A673 (cell line): Measurements from ENCODE around the gene SPDYE4. TPM values are rescaled to one million over a fixed set of nuclear protein-coding genes. Genes with fewer than 3 reads are reported as not detected.

Source experiments
- BruUV-seq: library from RNA; stranded (reverse); fragments of 400-500 nt; replicated peaks from 2 replicates; lab custom pipeline; 2021; lab: Mats Ljungman, UMichigan
- CTCF ChIA-PET: fragments of 300-600 bp; sonication (Branson Sonifier 250); formaldehyde crosslinking; loops from one replicate; lab custom pipeline; 2022; ENCODE audit warnings: antibody characterized with exemption; lab: Charles Lee
- POLR2A ChIA-PET: fragments of 300-600 bp; sonication (Branson Sonifier 250); formaldehyde crosslinking; loops from one replicate; lab custom pipeline; 2022; ENCODE audit warnings: antibody characterized with exemption; ENCODE audit not compliant: low non-redundant PET; lab: Charles Lee
- DNase-seq: peaks from one replicate; pipeline ENCODE4 v3.0.0-alpha.2; 2015; ENCODE audit warnings: low spot score
- H3K27ac ChIP-seq: fragments of 200-600 bp; sonication (generic); 2 replicates; pipeline ENCODE4 v1.5.1; 2016; ENCODE audit warnings: mixed run types, low read depth, mild to moderate bottlenecking, mixed read lengths, antibody characterized with exemption, low read length; ENCODE audit not compliant: poor library complexity, severe bottlenecking
- H3K27me3 ChIP-seq: fragments of 200-600 bp; sonication (generic); replicated peaks from 2 replicates; pipeline ENCODE4 v1.6.1; 2017; ENCODE audit warnings: mixed run types, low read depth, mild to moderate bottlenecking, mixed read lengths, antibody characterized with exemption, low read length; ENCODE audit not compliant: insufficient read depth, poor library complexity
- H3K36me3 ChIP-seq: fragments of 200-600 bp; sonication (generic); 2 replicates; pipeline ENCODE4 v1.6.1; 2016; ENCODE audit warnings: mixed run types, mild to moderate bottlenecking, mixed read lengths, antibody characterized with exemption, low read length; ENCODE audit not compliant: insufficient read depth, poor library complexity, severe bottlenecking
- H3K4me1 ChIP-seq: fragments of 200-600 bp; sonication (generic); 2 replicates; pipeline ENCODE4 v1.6.1; 2017; ENCODE audit warnings: mixed run types, mild to moderate bottlenecking, mixed read lengths, antibody characterized with exemption, low read length; ENCODE audit not compliant: insufficient read depth, poor library complexity, severe bottlenecking
- H3K4me3 ChIP-seq: fragments of 200-600 bp; sonication (generic); 2 replicates; pipeline ENCODE4 v1.5.1; 2016; ENCODE audit warnings: low read depth, mixed run types, mild to moderate bottlenecking, mixed read lengths, low read length; ENCODE audit not compliant: poor library complexity, severe bottlenecking
- H3K9me3 ChIP-seq: fragments of 200-600 bp; sonication (generic); 2 replicates; pipeline ENCODE4 v1.6.1; 2016; ENCODE audit warnings: mixed run types, low read depth, mild to moderate bottlenecking, mixed read lengths, antibody characterized with exemption, low read length; ENCODE audit not compliant: poor library complexity, severe bottlenecking
- EZH2 ChIP-seq: fragments of 200-600 bp; sonication (generic); IDR thresholded peaks from 2 replicates; pipeline ENCODE4 v1.6.1; 2017; ENCODE audit warnings: borderline replicate concordance, low read depth, mild to moderate bottlenecking, mixed read lengths, antibody characterized with exemption, low read length; ENCODE audit not compliant: poor library complexity, severe bottlenecking
- intact Hi-C: fragments of 100-400 bp; cut with micrococcal nuclease; formaldehyde crosslinking; loops from one replicate; pipeline ENCODE4 v1.10.0; 2022; ENCODE audit not compliant: unreplicated experiment
- total RNA-seq: library from RNA; stranded (reverse); gene quantifications from 2 replicates; pipeline ENCODE4 v1.2.3, GENCODE V29; 2021
- TF ChIP-seq, protein P1 (sequence below): fragments of 300-800, 200-600 bp; sonication (generic); conservative IDR thresholded peaks from 2 replicates; pipeline ENCODE4 v1.5.1; 2017; ENCODE audit warnings: low read depth, mild to moderate bottlenecking, antibody characterized with exemption, low read length, moderate library complexity, mixed read lengths

Gene SPDYE4
- total RNA-seq, 1 experiment from 2014 or later: not detected

DNA sequence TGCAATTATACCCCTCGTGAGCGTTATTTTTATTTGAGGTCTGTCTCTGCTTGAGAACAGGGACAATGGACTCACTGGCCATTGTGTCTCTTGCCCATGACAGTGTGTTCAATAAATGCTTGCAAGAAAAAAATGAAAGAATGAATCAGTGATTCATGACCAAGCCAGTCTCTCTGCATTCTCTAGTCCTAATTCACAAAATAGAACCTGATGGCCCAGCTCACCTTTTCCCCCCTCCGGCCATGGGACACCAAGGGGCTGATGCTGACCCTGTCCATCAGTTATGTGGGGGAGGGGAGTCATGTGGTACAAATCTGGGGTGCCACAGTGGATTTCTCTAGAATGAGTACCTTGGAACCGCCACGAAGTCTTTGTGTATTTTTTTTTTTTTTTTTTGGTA, 51.9 kb downstream of the SPDYE4 start:
- Histone ChIP-seq H3K9me3 (no peaks in the 10 kb centered on the region), H3K27ac (no peak overlapping the region), H3K27me3 (no peaks in the 10 kb centered on the region), H3K4me1 (no peaks in the 10 kb centered on the region), H3K36me3 (no peaks in the 10 kb centered on the region), H3K4me3 (no peak overlapping the region)
- BruUV-seq: no TSS peak
- intact Hi-C loops: no loop called here
- ChIA-PET CTCF (no interaction called here), POLR2A (no interaction called here)
- TF ChIP-seq, protein P1, sequence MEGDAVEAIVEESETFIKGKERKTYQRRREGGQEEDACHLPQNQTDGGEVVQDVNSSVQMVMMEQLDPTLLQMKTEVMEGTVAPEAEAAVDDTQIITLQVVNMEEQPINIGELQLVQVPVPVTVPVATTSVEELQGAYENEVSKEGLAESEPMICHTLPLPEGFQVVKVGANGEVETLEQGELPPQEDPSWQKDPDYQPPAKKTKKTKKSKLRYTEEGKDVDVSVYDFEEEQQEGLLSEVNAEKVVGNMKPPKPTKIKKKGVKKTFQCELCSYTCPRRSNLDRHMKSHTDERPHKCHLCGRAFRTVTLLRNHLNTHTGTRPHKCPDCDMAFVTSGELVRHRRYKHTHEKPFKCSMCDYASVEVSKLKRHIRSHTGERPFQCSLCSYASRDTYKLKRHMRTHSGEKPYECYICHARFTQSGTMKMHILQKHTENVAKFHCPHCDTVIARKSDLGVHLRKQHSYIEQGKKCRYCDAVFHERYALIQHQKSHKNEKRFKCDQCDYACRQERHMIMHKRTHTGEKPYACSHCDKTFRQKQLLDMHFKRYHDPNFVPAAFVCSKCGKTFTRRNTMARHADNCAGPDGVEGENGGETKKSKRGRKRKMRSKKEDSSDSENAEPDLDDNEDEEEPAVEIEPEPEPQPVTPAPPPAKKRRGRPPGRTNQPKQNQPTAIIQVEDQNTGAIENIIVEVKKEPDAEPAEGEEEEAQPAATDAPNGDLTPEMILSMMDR: no peak
- no peak for TF ChIP-seq EZH2
- no peak for DNase-seq

DNA sequence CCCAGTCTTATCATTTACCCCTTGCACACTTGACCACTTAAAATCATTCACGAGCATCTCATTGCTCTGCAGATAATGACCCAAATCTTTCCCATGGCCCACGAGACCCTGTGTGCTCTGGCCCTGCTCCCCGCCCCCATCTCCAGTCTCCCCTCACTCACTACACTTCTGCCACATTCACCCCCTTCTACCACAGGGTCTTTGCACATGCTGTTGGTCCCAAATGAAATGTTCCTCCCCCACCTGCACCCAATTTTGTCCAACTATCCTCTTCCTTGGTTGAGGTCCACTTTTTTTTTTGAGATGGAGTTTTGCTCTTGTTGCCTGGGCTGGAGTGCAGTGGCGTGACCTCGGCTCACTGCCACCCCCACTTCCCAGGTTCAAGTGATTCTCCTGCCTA, 52.9 kb downstream of the SPDYE4 start:
- Histone ChIP-seq H3K4me1 (no peaks in the 10 kb centered on the region), H3K27me3 (no peaks in the 10 kb centered on the region), H3K9me3 (no peaks in the 10 kb centered on the region), H3K27ac (no peak overlapping the region), H3K36me3 (no peaks in the 10 kb centered on the region), H3K4me3 (no peak overlapping the region)
- ChIA-PET CTCF (no interaction called here), POLR2A (no interaction called here)
- intact Hi-C loops: no loop called here
- no peak for DNase-seq
- no TSS peak for BruUV-seq
- TF ChIP-seq, protein P1: no peak
- no peak for TF ChIP-seq EZH2

DNA sequence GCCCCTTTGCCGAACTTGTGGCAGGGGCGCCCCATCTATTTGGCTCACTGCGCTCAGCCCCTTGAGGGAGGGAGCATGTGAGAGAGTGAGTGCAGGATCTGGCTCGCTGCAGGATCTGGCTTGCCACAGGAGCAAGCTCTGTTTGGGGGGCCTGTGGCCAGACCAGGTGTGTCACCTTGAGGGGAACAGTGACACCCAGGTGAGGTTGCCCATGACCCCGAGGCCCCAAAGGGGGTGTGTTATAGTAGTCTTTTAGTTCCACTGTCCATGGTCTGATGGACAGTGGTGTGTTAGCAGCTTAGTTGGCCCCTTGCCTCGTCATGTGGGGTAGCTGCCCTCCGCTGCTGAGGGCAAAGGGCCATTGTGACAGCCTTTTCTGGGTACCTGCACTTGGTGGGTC, 55.3 kb downstream of the SPDYE4 start:
- ChIA-PET CTCF (no interaction called here), POLR2A (no interaction called here)
- no peaks in the 10 kb centered on the region for H3K9me3 ChIP-seq
- no peak overlapping the region for H3K27ac ChIP-seq
- TF ChIP-seq, protein P1: no peak
- TF ChIP-seq EZH2: no peak
- DNase-seq: no peak
- H3K36me3 ChIP-seq: no peaks in the 10 kb centered on the region
- H3K27me3 ChIP-seq: no peaks in the 10 kb centered on the region
- peaks cover 11% of the 10 kb centered on the region for H3K4me1 ChIP-seq
- no peak overlapping the region for H3K4me3 ChIP-seq
- intact Hi-C loops: no loop called here
- BruUV-seq: no TSS peak
